Ammon's horn (tissue), 1 donor: ENCODE measurements around the gene HSPB1.
"Not testable (repeated sequence)": the region's sequence is repeated elsewhere in the genome, so short reads cannot be mapped to it uniquely, and the experiment has no call there.

Source experiments
- DNase-seq: peaks from one replicate; pipeline ENCODE4 v3.0.0-alpha.2; 2016; ENCODE audit warnings: low spot score

HSPB1 gene

GRCh38 chr7:76281706-76282343 is 20.6 kb upstream of the HSPB1 start:
- DNase-seq: no peak

GRCh38 chr7:76282344-76283253 is 19.9 kb upstream of the HSPB1 start:
- DNase-seq: no peak

GRCh38 chr7:76283254-76284159 is 19.0 kb upstream of the HSPB1 start:
- no peak for DNase-seq

GRCh38 chr7:76285604-76286374 is 16.7 kb upstream of the HSPB1 start:
- DNase-seq: no peak

- no peak for DNase-seq
Observed at GRCh38 chr7:76286842-76287403, 15.6 kb upstream of the HSPB1 start.

GRCh38 chr7:76290847-76291350 is 11.6 kb upstream of the HSPB1 start:
- not testable (repeated sequence) for DNase-seq

GRCh38 chr7:76291351-76292212 is 10.9 kb upstream of the HSPB1 start:
- peak; percentile 95 for DNase-seq

GRCh38 chr7:76292213-76292573 is 10.3 kb upstream of the HSPB1 start:
- DNase-seq: no peak

GRCh38 chr7:76292911-76293310 is 9.6 kb upstream of the HSPB1 start:
- DNase-seq: not testable (repeated sequence)

- DNase-seq: no peak
Observed at GRCh38 chr7:76293407-76293901, 9.0 kb upstream of the HSPB1 start.

GRCh38 chr7:76294344-76295024 is 8.0 kb upstream of the HSPB1 start:
- DNase-seq: peak; percentile 96

- DNase-seq: no peak
Observed at GRCh38 chr7:76296743-76297740, 5.4 kb upstream of the HSPB1 start.

- no peak for DNase-seq
Observed at GRCh38 chr7:76300166-76300731, 2.2 kb upstream of the HSPB1 start.

GRCh38 chr7:76301000-76301399 is 1.5 kb upstream of the HSPB1 start:
- no peak for DNase-seq

- peak; percentile 72 for DNase-seq
Observed at GRCh38 chr7:76303202-76304147, 1.0 kb downstream of the HSPB1 start.

- DNase-seq: peak; percentile 77
Observed at GRCh38 chr7:76304888-76305375, 2.5 kb downstream of the HSPB1 start.
